ENCODE results near the gene CSGALNACT2. TPM values are rescaled to one million over a fixed set of nuclear protein-coding genes. Genes with fewer than 3 reads are reported as not detected.

CSGALNACT2 gene
- total and polyA plus RNA-seq, 2 of the 13 experiments (the other 11 are each of a cell fraction or from before 2014, with no cell fraction given): 3.3 to 7.1 TPM

- TF ChIP-seq CSRNP2 (CRISPR knock-in tag; conservative IDR thresholded peaks at IDR 0.05; ENCODE audit: low read depth) (no peak), ELF1 (CRISPR knock-in tag; IDR thresholded peaks at IDR 0.05) (no peak)
These were observed 93.4 kb downstream of the CSGALNACT2 start (continued) for GRCh38 chr10:43231523-43232078.

GRCh38 chr10:43233601-43234430 is 95.6 kb downstream of the CSGALNACT2 start:
- FAIRE-seq (no peak), DNase-seq (ENCODE audit: low spot score) (no peak), ATAC-seq (no peak)
- Histone ChIP-seq H3K9ac (ENCODE audit: insufficient read depth, low read depth, low read length) (no peak overlapping the region), H3K27ac (ENCODE audit: extremely low read length, insufficient read depth, low read length) (no peak overlapping the region), H3K9me3 (ENCODE audit: low read length) (no peaks in the 10 kb centered on the region), H4K20me1 (ENCODE audit: insufficient read depth, low read length) (no peaks in the 10 kb centered on the region), H2AFZ (ENCODE audit: low read length) (no peak overlapping the region), H3K4me2 (ENCODE audit: low read depth, low read length) (no peak overlapping the region), H3K27me3 (ENCODE audit: control insufficient read depth in 1 of 2, insufficient read depth in 2 of 2, low read length in 2 of 2) (peaks cover 6 to 35% of the 10 kb centered on the region in 2 experiments; a peak in 4 of 5 replicates), H3K79me2 (ENCODE audit: insufficient read depth, low read length) (no peaks in the 10 kb centered on the region), H3K4me3 (replicated peaks in 1 of 3; ENCODE audit: insufficient read depth in 1 of 3, low read depth in 2 of 3, low read length in 3 of 3) (no peak overlapping the region), H3K4me1 (ENCODE audit: insufficient read depth, low read length) (no peaks in the 10 kb centered on the region), H3K36me3 (replicated peaks in 1 of 2; ENCODE audit: control insufficient read depth in 1 of 2, insufficient read depth in 2 of 2, low read length in 2 of 2) (no peaks in the 10 kb centered on the region)
- POLR2A ChIA-PET: no interaction called here
- in situ Hi-C loops (cut with HindIII; ENCODE audit: extremely low pct_ligation_motif_present, low pct_unique_long_range_greater_than_20kb): no loop called here
- intact Hi-C loops (cut with micrococcal nuclease; ENCODE audit: unreplicated experiment): no loop called here
- BruUV-seq (replicated peaks): no TSS peak
- 28% methylated on average over 6 of the region's 19 CpGs for WGBS (ENCODE audit: low lambda C conversion rate)
- CTCF ChIA-PET (ENCODE audit: low intra/inter-chr PET ratio, low total read pairs): no interaction called here
- TF ChIP-seq ZNF788 (CRISPR knock-in tag; IDR thresholded peaks at IDR 0.05; ENCODE audit: borderline replicate concordance) (no peak), DMAP1 (CRISPR knock-in tag; IDR thresholded peaks at IDR 0.05) (no peak), ZNF563 (CRISPR knock-in tag; IDR thresholded peaks at IDR 0.05) (no peak), ZNF547 (CRISPR knock-in tag; IDR thresholded peaks at IDR 0.05) (no peak), SMYD3 (CRISPR knock-in tag; IDR thresholded peaks at IDR 0.05) (no peak), SMAD3 (CRISPR knock-in tag; IDR thresholded peaks at IDR 0.05) (no peak), ZNF530 (CRISPR knock-in tag; IDR thresholded peaks at IDR 0.05; ENCODE audit: low read depth) (no peak), PRDM4 (CRISPR knock-in tag; IDR thresholded peaks at IDR 0.05; ENCODE audit: borderline replicate concordance) (no peak), HMGXB3 (CRISPR knock-in tag; IDR thresholded peaks at IDR 0.05; ENCODE audit: borderline replicate concordance) (no peak)
- TF ChIP-seq, protein P1, sequence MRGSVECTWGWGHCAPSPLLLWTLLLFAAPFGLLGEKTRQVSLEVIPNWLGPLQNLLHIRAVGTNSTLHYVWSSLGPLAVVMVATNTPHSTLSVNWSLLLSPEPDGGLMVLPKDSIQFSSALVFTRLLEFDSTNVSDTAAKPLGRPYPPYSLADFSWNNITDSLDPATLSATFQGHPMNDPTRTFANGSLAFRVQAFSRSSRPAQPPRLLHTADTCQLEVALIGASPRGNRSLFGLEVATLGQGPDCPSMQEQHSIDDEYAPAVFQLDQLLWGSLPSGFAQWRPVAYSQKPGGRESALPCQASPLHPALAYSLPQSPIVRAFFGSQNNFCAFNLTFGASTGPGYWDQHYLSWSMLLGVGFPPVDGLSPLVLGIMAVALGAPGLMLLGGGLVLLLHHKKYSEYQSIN (CRISPR knock-in tag; IDR thresholded peaks at IDR 0.05; ENCODE audit: borderline replicate concordance): no peak

Data from HepG2 (cell line).